ENCODE data around the gene RABL6.
"Not testable (repeated sequence)": the region's sequence is repeated elsewhere in the genome, so short reads cannot be mapped to it uniquely, and the experiment has no call there.

The RABL6 gene

DNA sequence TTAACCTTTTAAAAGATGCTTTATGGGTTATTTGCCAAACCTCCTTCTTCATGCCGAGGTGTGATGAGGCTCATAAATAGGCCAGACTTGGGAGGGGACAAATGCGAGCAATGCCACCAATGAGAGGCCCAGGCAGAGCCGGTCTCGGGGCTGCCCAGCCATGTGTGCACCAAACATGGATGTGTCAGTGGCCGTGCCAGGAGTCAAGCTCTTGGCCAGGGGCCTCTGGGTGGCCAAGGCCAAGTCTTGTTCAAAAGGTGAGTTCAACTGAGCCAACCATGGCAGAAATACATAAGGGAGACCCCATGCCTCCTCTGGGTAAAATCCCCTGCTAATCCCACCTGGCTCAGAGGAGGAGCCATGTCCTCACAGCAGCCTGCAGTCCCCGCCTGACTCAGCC lies 32.6 kb upstream of the RABL6 start:
- no peak for DNase-seq

DNA sequence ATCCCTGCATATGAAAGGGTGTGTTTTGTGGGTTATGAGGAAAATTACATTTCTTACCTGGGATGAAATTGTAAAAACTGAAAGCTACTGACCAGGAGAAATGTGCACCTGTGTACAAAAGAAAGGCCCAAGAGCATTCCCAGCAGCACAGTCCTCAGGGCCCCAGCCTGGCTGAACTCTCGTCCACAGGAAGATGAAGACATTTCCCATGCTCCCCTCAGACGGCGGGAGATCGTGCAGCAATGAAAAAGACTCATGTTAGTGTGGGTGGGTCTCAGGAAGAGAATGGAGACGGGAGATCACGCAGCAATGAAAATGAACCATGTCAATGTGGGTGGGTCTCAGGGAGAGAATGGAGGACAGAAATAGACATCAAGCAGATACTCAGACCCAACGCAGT lies 30.8 kb upstream of the RABL6 start:
- DNase-seq: no peak

DNA sequence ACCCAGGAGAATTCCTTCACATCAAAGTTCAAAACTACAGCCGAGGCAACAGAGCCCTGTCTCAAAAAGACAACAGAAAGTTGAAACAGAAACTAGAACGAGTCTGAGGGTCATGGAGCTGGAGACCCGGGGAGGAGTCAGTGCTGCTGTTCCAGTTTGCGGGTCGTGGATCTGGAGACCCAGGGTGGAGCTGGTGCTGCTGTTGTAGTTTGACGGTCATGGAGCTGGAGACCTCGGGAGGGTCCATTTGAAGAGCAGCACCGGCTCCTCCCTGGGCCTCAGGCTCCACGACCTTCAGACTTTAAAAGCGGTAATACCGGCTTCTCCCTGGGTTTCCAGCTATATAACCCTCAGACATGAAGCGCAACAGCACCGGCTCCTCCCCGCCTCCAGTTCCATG lies 30.4 kb upstream of the RABL6 start:
- no peak for DNase-seq

DNA sequence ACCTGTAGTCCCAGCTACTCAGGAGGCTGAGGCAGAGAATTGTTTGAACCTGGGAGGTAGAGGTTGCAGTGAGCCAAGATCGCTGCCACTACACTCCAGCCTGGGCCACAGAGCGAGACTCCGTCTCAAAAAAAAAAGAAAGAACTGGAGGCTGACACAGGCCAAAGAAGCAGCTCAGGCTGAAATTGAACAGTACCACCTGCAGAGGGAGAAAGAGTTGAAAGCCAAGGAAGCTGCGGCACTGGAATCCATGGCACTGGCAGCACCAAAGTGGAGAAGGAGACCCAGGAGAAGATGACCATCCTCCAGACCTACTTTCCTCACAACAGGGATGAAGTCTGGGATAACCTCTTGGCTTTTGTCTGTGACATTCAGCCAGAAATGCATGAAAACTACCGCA lies 27.9 kb upstream of the RABL6 start:
- DNase-seq: no peak

DNA sequence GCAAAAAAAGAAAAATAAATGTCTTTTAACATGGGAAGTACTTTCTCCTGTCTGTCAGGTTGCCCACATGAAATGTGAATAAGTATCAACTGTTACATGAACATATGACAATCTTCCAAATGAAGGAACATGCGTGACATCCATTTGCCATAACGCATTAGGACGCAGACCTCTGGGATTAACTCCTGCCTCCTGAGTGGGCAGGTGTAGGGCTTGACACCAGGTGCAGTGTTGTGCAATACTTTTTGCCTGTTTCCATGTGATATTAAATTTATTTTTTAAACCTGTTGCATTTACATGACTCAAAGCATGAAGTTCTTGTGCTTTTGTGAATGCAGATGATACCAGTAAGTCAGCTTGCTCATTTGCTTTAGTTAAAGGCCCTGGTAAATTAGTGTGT lies 25.3 kb upstream of the RABL6 start:
- no peak for DNase-seq

DNA sequence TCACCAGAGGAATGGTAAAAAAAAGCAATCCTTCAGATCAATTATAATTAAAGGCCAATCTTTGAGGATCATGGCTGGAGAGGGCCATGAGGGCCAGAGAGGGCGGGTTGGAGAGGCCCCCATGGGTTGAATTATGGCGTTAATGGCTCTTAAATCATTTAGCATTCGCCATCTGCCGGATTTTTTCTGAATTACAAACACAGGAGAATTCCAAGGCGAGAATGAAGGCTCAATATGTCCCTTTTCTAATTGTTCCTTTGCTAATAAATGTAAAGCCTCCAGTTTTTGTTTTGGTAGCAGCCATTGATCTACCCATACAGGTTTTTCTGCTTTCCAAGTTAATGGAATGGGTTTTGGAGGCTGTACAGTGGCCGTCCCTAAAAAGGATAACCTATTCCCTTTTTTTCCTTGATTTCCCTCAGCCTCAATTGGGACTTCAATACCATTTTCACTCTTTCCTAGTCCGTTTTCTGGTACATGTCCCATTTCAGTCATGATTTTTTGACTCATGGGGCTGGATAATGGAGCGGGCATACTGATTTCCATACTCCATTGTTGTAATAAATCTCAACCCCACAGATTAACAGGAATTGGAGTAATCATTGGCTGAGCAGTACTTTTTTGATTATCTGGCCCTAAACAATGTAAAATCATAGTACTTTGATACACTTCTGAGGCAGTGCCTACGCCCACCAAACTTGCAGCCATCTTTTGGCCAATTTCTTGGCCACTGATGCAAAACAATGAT lies 23.3 kb upstream of the RABL6 start:
- peak; percentile 51 for DNase-seq

DNA sequence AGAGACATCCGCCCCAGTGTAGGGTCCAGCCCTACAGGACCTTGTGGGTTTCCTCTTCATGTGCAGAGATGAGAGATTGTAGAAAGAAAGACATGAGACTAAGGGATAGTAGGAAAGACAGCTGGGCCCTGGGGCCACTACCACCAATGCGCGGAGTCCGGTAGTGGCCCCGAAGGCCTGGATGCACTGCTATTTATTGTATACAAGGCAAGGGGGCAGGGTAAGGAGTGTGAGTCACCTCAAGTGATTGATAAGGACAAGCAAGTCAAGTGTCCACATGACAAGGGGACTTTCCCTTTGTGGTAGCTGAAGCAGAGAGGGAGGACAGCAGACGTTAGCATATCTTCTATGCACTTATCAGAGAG lies 22.8 kb upstream of the RABL6 start:
- peak; percentile 66 for DNase-seq

DNA sequence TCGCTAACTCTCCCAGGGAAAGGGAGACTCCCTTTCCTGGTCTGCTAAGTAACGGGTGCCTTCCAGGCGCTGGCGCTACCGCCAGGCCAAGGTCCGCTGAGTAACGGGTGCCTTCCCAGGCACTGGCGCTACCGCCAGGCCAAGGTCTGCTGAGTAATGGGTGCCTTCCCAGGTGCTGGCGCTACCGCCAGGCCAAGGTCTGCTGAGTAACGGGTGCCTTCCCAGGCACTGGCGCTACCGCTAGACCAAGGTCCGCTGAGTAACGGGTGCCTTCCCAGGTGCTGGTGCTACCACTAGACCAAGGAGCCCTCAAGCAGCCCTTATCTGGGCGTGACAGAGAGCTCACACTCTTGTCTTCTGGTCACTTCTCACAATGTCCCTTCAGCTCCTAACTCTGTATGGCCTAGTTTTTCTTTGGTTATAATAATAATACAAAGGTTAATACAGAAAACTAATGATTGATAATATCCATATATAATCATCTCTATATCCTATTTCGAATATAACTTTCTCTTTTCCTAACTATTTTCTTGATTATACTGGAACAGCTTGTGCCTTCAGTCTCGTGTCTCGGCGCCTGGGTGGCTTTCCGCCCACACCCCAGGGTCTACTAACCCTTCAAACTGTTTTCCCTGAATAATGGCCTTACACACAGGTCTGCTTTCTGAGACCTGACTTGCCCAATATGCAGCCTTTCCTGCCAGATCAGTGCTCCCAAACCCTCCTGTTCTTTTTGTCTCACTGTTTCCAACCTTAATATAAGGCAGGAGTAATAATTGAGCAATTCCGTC lies 22.0 kb upstream of the RABL6 start:
- DNase-seq: not testable (repeated sequence)

DNA sequence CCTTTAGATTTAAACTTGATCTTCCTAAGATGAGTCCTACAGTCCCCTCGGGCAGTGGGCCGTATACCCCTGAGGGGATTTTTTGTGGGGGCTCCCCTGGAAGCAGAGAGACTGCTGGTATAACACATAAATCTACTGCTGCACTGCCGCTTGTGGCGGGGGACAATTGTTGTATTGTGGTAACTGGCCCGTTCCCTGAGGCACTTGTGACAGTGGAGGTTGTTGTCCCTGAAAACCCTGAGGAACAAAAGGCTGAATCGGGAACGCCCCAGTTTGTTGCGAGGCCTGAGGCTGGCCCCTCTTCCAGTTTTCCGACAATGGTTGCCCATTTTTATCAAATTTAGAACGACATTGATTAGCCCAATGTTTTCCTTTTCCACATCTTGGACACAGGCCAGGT lies 21.3 kb upstream of the RABL6 start:
- DNase-seq: no peak

DNA sequence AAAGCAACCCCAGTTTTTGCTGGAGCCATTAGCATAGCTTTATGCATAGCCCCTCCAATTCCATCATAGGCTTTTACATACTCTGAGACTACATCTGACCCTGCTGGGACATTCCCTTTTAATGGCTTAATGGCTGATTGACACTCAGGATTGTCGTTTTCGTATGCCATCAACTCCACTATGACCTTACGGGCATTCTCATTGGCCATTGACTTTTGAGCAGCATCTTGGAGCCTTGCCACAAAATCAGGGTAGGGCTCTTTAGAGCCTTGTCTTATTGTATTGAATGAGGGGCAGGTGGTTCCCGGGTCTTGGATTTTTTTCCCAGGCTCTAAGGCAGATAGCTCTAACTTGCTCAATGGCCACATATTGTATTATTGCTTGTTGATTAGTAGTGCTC lies 20.8 kb upstream of the RABL6 start:
- not testable (repeated sequence) for DNase-seq

DNA sequence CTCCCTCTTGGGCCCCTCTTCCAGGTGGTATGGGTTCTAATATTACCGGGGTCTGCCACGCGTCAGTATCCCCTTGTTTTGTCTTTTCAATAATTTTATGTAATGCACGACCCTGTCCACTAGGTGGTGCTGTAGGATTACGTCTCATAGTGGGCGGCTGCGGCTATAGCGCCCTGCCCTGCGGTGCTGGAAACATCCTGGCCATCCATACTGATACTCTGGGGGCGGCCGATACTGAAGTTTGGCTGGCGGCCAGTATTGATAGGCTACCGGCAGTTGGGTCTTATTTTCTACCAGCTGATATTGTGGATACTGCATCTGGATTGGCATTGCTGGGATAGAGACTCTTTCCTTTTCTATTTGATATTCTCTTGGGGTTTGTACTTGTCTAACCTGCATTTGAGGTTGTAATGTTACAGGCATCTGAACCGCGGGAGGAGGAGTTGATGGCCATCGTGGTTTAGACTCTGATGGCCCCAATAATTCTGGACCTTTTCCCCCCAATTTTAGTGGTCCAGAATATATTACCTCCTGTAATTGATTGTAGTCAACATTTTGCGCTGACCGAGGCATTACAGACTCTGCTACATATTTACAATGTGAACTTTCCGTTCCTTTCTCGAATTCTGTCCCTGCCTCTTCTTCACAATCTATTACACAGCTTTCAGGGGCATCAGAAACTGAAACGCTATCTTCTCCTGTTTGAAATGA lies 19.9 kb upstream of the RABL6 start:
- peak; percentile 85 for DNase-seq

DNA sequence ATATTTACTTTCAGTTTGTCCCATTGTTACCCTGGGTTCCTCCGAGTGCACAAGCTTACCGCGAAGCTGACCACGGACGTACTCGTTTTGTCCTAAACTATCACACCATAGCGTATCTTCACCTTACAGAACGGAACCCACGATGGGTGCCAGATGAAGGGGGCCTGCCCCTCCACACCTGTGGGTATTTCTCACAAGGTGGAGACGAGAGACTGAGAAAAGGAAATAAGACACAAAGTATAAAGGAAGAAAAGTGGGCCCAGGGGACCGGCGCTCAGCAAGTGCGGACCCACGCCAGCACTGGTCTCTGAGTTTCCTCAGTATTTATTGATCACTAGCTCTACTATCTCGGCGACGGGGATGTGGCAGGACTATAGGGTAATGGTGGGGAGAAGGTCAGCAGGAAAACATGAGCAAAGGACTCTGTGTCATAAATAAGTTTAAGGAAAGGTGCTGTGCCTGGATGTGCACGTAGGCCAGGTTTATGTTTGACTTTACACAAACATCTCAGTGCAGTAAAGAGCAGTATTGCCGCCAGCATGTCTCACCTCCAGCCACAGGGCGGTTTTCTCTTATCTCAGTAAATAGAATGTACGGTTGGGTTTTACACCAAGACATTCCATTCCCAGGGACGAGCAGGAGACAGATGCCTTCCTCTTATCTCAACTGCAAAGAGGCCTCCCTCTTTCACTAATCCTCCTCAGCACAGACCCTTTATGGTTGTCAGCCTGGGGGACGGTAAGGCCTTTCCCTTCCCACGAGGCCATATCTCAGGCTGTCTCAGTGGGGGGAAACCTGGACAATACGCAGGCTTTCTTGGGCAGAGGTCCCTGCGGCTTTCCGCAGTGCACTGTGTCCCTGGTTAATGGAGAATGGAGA lies 18.9 kb upstream of the RABL6 start:
- DNase-seq: not testable (repeated sequence)

DNA sequence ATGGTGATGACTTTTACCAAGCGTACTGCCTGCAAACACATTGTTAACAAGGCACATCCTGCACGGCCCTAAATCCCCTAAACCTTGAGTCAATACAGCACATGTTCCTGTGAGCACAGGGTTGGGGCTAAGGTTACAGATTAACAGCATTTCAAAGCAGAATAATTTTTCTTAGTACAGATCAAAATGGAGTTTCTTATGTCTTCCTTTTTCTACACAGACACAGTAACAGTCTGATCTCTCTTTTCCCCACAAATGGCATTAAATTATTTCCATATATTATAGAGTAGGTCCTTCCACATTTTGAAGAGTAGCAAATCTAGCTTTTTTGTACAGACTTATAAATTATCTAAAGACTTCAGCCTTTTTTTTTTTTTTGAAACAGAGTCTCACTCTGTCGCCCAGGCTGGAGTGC lies 18.2 kb upstream of the RABL6 start:
- no peak for DNase-seq

DNA sequence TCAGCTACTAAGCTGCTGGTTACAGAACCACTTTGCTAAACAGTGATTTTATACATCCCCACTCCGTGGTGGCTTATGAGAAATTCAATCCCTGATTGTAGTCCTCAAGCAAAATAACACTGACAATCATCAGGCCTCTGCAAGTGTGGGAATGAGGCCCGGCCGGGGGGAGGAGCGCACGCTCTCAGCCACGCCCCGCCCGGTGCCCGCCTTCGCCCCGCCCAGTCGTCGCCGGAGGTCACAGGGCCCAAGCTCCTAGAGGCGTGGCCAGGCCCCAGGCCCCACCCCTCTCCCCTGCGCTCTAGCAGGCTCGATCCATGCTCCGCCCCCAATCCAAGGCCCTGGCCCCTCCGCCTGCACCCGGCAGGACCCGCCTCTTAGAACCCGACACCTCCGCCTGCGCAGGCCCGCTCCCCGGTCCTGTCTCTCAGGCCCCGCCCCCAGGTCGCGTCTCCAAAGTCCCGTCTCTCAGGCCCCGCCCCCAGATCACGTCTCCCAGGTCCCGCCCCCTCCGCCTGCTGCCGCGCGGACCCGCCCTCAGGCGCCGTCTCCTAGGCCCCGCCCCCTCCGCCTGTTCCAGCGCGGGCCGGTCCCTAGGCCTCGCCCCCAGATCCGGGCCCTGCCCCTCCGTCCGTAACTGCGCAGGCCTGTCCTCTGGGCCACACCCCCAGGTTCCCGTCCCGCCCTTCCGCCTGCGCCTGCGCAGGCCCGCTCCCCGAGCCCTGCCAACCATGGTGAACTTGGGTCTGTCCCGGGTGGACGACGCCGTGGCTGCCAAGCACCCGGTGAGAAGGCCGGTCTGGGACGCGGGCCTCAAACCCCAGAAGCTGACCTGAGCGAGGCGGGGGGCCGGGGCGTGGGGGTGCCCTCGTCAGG lies 16.9 kb upstream of the RABL6 start, which contains the start of gene TMEM141:
TSS of gene TMEM141 (plus strand) at position 705 of the 876 bp plus-strand sequence. CDS start at position 732, 27 bp downstream.
- peak; percentile 99 for DNase-seq

DNA sequence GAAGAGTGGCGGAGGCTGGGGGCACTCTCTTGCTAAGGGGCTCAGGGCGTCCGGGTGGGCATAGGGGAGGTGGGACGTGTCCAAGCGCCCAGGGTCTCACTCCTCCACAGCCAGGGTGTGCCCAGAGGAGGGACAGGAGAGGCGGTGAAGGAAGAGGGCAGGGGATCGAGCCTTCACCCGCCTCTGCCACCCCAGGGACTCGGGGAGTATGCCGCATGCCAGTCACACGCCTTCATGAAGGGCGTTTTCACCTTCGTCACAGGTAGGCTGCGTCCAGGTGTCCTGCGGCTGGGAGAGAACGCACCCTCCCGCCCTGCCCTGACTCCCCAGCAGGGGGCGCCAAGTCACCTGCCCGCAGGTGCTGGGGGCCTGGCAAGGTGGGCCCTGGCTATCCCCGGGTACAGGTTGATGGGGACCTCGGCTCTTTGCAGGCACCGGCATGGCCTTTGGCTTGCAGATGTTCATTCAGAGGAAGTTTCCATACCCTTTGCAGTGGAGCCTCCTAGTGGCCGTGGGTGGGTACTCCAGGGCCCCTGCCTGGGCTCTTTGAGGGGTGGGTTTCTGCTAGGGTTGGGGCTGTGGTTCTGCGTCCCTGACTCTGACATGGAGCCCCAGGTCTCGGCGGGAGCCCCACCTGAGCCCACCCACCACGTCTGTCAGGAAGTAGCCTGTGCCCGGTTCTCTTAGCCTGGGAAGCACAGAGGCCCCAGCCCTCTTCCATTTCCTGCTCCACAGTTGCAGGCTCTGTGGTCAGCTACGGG lies 16.1 kb upstream of the RABL6 start:
- peak; percentile 78 for DNase-seq

DNA sequence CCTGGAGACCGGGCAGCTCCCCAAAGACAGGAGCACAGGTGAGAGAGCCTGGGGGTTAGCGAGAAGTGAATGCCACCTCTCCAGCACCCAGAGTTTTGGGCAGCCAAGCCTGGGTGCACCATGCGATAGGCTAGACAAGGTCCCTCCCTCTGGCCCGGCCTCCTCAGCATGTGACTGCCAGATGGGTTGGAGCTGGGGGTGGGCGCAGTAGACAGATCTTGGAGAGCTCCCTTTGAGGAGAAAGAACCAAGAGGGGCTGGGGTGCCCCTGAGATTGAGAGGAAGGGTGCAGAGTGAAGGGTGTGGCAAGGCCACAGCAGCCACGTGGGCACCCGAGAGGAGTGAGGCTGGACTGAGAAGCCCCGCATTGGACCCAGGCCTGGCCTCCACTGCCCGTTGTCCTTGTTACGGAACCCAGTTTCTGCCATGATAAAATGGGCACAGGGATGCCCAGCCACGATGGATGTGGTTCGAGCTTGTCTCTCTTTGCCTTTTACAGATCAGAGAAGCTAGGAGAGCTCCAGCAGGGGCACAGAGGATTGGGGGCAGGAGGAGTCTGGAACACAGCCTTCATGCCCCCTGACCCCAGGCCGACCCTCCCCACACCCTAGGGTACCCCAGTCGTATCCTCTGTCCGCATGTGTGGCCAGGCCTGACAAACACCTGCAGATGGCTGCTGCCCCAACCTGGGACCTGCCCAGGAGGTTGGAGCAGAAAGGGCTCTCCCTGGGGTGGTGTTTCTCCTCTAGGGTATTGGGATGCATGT lies 15.2 kb upstream of the RABL6 start:
- DNase-seq: no peak

DNA sequence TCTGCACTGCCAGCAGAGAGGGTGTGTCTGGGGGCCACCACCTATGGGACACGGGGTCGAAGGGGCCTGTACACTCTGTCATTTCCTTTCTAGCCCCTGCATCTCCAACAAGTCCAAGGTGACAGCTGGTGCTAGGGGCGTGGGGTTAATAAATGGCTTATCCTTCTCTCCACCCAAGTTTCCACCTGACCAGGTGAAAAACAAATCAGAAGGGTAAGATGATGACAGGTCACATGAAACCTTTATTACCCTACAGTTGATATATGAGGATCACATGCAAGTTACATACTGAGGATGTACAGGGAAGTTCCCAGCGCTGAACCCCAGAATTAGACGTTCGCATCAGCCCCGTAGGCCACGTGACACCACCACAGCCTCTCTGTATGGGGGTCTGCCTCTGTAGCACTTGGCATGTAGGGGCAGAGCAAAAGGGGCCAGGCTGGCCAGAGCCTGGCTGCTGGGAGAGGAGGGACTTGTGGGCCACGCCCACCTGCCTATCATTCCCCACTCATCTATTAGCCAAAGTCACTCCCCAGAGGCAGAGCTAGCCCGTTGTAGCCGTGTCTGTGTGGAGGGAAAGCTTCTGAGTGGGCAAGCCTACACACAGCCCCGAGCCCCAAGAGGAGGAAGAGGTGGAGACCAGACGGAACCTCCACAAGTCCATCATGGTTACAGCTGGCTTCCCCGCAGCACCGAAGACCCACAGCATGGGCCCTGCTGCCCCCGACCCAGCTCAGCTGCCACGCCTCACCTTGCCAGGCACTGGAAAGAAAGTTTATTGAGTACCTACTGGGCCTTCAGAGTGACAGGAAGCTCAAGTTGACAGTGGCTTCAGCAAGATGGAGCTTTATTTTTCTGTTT lies 14.4 kb upstream of the RABL6 start:
- no peak for DNase-seq

DNA sequence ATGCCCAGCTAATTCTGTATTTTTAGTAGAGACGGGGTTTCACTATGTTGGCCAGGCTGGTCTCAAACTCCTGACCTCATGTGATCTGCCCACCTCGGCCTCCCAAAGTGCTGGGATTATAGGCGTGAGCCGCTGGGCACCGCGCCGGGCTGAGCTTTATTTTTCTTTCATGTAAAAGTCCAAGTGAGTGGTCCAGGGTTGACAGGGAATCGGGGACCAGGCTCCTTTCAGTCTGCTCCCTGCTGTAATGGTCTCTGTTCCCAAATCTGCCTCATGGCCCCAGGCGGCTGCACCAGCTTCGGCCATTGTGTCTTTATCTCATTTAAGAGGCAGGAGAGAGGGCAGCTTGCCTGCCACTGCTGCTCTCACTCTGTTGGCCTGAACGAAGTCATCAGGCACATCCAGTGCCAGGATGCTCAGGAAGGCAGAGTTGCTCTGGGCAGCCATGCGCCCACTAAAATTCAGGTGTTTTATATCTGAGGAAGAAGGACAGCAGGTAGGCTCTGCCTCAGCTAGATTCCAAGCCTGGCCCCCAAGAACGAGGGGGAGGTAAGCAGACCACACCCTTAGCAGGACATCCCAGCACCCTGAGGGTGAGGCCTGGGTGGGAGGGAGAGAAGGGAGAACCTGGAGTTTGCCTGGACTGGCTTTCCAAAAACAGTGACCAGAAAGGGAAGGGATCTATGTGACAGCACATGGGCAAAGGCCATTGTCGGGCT lies 13.3 kb upstream of the RABL6 start:
- no peak for DNase-seq

All from CD4-positive, alpha-beta T cell treated with Interleukin-17A for 1 hour (primary cell).